WERI-Rb-1 (cell line): ENCODE measurements around the gene KCNIP4.

Experiments used
- DNase-seq: peaks from one replicate; pipeline ENCODE4 v3.0.0-alpha.2; 2020
- H3K27ac ChIP-seq: fragments of 250-450 bp; sonication (Bioruptor Pico); 2 replicates; pipeline ENCODE4 v1.5.1; 2020; ENCODE audit warnings: mild to moderate bottlenecking, moderate library complexity
- H3K27me3 ChIP-seq: fragments of 250-450 bp; sonication (Bioruptor Pico); 2 replicates; pipeline ENCODE4 v1.5.1; 2021; ENCODE audit warnings: mild to moderate bottlenecking, low read depth, moderate library complexity; ENCODE audit not compliant: insufficient read depth, severe bottlenecking
- H3K36me3 ChIP-seq: fragments of 250-450 bp; sonication (Bioruptor Pico); 2 replicates; pipeline ENCODE4 v1.5.1; 2020; ENCODE audit warnings: mild to moderate bottlenecking, moderate library complexity
- H3K4me3 ChIP-seq: 2 replicates; pipeline ENCODE4 v1.5.1; 2011; ENCODE audit warnings: low read depth, mild to moderate bottlenecking, control low read depth, low read length
- H3K9me3 ChIP-seq: fragments of 250-450 bp; sonication (Bioruptor Pico); 2 replicates; pipeline ENCODE4 v1.5.1; 2021; ENCODE audit warnings: mild to moderate bottlenecking, moderate library complexity; ENCODE audit not compliant: severe bottlenecking
- CTCF ChIP-seq: IDR thresholded peaks from 2 replicates; pipeline ENCODE4 v1.5.1; 2011; ENCODE audit warnings: low read depth, mild to moderate bottlenecking, control low read depth, inconsistent platforms, low read length

The KCNIP4 gene

GRCh38 chr4:20840648-20841190 is 1107.9 kb downstream of the KCNIP4 start:
- no peak overlapping the region for H3K27ac ChIP-seq
- no peak for DNase-seq
- TF ChIP-seq CTCF = no peak
- no peak overlapping the region for H3K4me3 ChIP-seq
- H3K36me3 ChIP-seq = no peaks in the 10 kb centered on the region
- no peaks in the 10 kb centered on the region for H3K9me3 ChIP-seq
- H3K27me3 ChIP-seq = no peaks in the 10 kb centered on the region

GRCh38 chr4:20839957-20840356 is 1108.6 kb downstream of the KCNIP4 start:
- no peak for TF ChIP-seq CTCF
- no peaks in the 10 kb centered on the region for H3K27me3 ChIP-seq
- H3K4me3 ChIP-seq = no peak overlapping the region
- no peaks in the 10 kb centered on the region for H3K9me3 ChIP-seq
- no peak for DNase-seq
- H3K27ac ChIP-seq = no peak overlapping the region
- H3K36me3 ChIP-seq = no peaks in the 10 kb centered on the region

GRCh38 chr4:20838476-20838875 is 1110.1 kb downstream of the KCNIP4 start:
- Histone ChIP-seq H3K27me3 (no peaks in the 10 kb centered on the region), H3K4me3 (no peak overlapping the region), H3K9me3 (no peaks in the 10 kb centered on the region), H3K36me3 (no peaks in the 10 kb centered on the region), H3K27ac (no peak overlapping the region)
- no peak for DNase-seq
- TF ChIP-seq CTCF = no peak

- Histone ChIP-seq H3K9me3 (no peaks in the 10 kb centered on the region), H3K27ac (no peak overlapping the region), H3K27me3 (no peaks in the 10 kb centered on the region), H3K4me3 (no peak overlapping the region), H3K36me3 (no peaks in the 10 kb centered on the region)
- no peak for DNase-seq
- no peak for TF ChIP-seq CTCF
These were observed 1115.7 kb downstream of the KCNIP4 start for GRCh38 chr4:20832826-20833225.

- Histone ChIP-seq H3K36me3 (no peaks in the 10 kb centered on the region), H3K27me3 (no peaks in the 10 kb centered on the region), H3K27ac (no peak overlapping the region), H3K4me3 (no peak overlapping the region), H3K9me3 (no peaks in the 10 kb centered on the region)
- TF ChIP-seq CTCF = no peak
- DNase-seq = no peak
These were observed 1116.8 kb downstream of the KCNIP4 start for GRCh38 chr4:20831746-20832145.
